Upper lobe of right lung (tissue), 1 donor: ENCODE measurements around the gene IGSF21. TPM values are rescaled to one million over a fixed set of nuclear protein-coding genes. Genes with fewer than 3 reads are reported as not detected.

Experiments
- ATAC-seq: fragments of 200-7000 bp; cut with Tn5 transposase; one replicate; pipeline ENCODE4 v1.9.1; 2020; ENCODE audit warnings: mild to moderate bottlenecking, moderate library complexity
- DNase-seq: peaks from one replicate; pipeline ENCODE4 v3.0.0-alpha.2; 2020
- H3K27ac ChIP-seq: fragments of 200-600 bp; one replicate; pipeline ENCODE4 v1.8.0; 2022
- H3K27me3 ChIP-seq: fragments of 200-600 bp; one replicate; pipeline ENCODE4 v1.8.0; 2022; ENCODE audit warnings: mild to moderate bottlenecking
- H3K36me3 ChIP-seq: fragments of 200-600 bp; one replicate; pipeline ENCODE4 v1.8.0; 2022
- H3K4me1 ChIP-seq: fragments of 200-600 bp; one replicate; pipeline ENCODE4 v1.8.0; 2022
- H3K4me3 ChIP-seq: fragments of 200-600 bp; one replicate; pipeline ENCODE4 v1.8.0; 2022; ENCODE audit warnings: mild to moderate bottlenecking
- H3K9me3 ChIP-seq: fragments of 200-600 bp; one replicate; pipeline ENCODE4 v1.8.0; 2022
- CTCF ChIP-seq: fragments of 200-600 bp; IDR thresholded peaks from one replicate; pipeline ENCODE4 v1.8.0; 2022; ENCODE audit warnings: antibody characterized with exemption
- intact Hi-C: fragments of 100-400 bp; cut with DNase I; formaldehyde crosslinking; loops from one replicate; pipeline ENCODE4 v1.11.0; 2022
- total RNA-seq: library from RNA; stranded (reverse); fragmentation: NEBNext Ultra II Directional; extraction: Animal tissue kit (Norgen Biotek cat#: 25700); gene quantifications from one replicate; pipeline ENCODE4 v1.2.1, GENCODE V29; 2021
- donor health status: DM: no; HTN: yes; CAD: no; lungs with severe emphysema.

The IGSF21 gene
- total RNA-seq, 1 donor from 2014 or later, result 3.2 TPM

- intact Hi-C loops, result no loop called here
- H3K4me3 ChIP-seq, result no peak overlapping the region
- H3K9me3 ChIP-seq, result no peaks in the 10 kb centered on the region
- H3K27me3 ChIP-seq, result no peaks in the 10 kb centered on the region
- TF ChIP-seq CTCF, result no peak
- H3K4me1 ChIP-seq, result no peaks in the 10 kb centered on the region
- DNase-seq (no peak), ATAC-seq (no peak)
- no peaks in the 10 kb centered on the region for H3K36me3 ChIP-seq
- H3K27ac ChIP-seq, result no peak overlapping the region
Measured at GRCh38 chr1:18419845-18420184, 312.2 kb downstream of the IGSF21 start.

GRCh38 chr1:18422076-18422777 is 314.6 kb downstream of the IGSF21 start:
- peaks cover 3% of the 10 kb centered on the region for H3K27me3 ChIP-seq
- TF ChIP-seq CTCF, result no peak
- DNase-seq (no peak), ATAC-seq (no peak)
- no peaks in the 10 kb centered on the region for H3K36me3 ChIP-seq
- intact Hi-C loops, result no loop called here
- peaks cover 4% of the 10 kb centered on the region for H3K9me3 ChIP-seq
- H3K4me1 ChIP-seq, result no peaks in the 10 kb centered on the region
- H3K27ac ChIP-seq, result no peak overlapping the region
- no peak overlapping the region for H3K4me3 ChIP-seq

- H3K9me3 ChIP-seq, result peaks cover 4% of the 10 kb centered on the region
- H3K36me3 ChIP-seq, result no peaks in the 10 kb centered on the region
- TF ChIP-seq CTCF, result no peak
- no peak overlapping the region for H3K4me3 ChIP-seq
- H3K27ac ChIP-seq, result no peak overlapping the region
- peaks cover 3% of the 10 kb centered on the region for H3K27me3 ChIP-seq
- no peak for DNase-seq
- no peak for ATAC-seq
- intact Hi-C loops, result no loop called here
- no peaks in the 10 kb centered on the region for H3K4me1 ChIP-seq
Measured at GRCh38 chr1:18422954-18423353, 315.4 kb downstream of the IGSF21 start.

GRCh38 chr1:18426580-18426979 is 319.0 kb downstream of the IGSF21 start:
- peaks cover 4% of the 10 kb centered on the region for H3K9me3 ChIP-seq
- no peaks in the 10 kb centered on the region for H3K4me1 ChIP-seq
- ATAC-seq (no peak), DNase-seq (no peak)
- H3K36me3 ChIP-seq, result no peaks in the 10 kb centered on the region
- H3K27me3 ChIP-seq, result peaks cover 3% of the 10 kb centered on the region
- no peak for TF ChIP-seq CTCF
- intact Hi-C loops, result no loop called here
- H3K4me3 ChIP-seq, result no peak overlapping the region
- H3K27ac ChIP-seq, result no peak overlapping the region
